ENCODE results near the gene ITPR2. TPM values are rescaled to one million over a fixed set of nuclear protein-coding genes. Genes with fewer than 3 reads are reported as not detected.

The ITPR2 gene
- total RNA-seq, 1 donor = 19.2 TPM

DNA sequence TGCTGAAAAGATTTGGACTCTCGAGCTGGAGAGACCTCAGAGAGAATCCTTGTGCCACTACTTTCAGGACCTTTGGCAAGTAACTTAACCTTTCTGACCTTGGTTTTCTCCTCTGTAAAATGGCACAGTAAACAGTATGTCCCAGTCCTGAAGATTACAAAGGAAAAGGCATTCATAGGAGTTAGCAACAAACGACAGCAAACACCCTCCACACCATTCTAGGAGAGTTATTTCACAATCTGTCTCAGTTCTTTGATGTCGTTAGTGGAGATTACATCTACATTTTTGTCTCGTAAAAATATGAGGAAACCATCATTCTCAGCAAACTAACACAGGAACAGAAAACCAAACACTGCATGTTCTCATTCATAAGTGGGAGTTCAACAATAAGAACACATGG, 205.7 kb downstream of the ITPR2 start:
- no peak for DNase-seq (ENCODE audit: insufficient read length, low spot score, missing footprints)
- no peaks in the 10 kb centered on the region for H3K79me2 ChIP-seq (ENCODE audit: insufficient read depth, low read length)
- H3K4me1 ChIP-seq (ENCODE audit: insufficient read depth, low read length) = peaks cover 32% of the 10 kb centered on the region
- H3K9me3 ChIP-seq (ENCODE audit: low read depth, low read length) = no peaks in the 10 kb centered on the region
- no peak for TF ChIP-seq CTCF (IDR thresholded peaks at IDR 0.05; ENCODE audit: extremely low read depth, low read depth, low read length)
- no peak overlapping the region for H3K4me2 ChIP-seq (ENCODE audit: insufficient read depth, low read length)
- no peaks in the 10 kb centered on the region for H3K27me3 ChIP-seq (ENCODE audit: insufficient read depth, low read length)
- no peaks in the 10 kb centered on the region for H4K20me1 ChIP-seq (ENCODE audit: insufficient read depth, low read length)
- H3K27ac ChIP-seq (ENCODE audit: low read depth, low read length) = no peak overlapping the region
- no peaks in the 10 kb centered on the region for H3K36me3 ChIP-seq (ENCODE audit: insufficient read depth, low read length)
- no peak overlapping the region for H2AFZ ChIP-seq (ENCODE audit: low read length)
- no peak overlapping the region for H3K4me3 ChIP-seq (ENCODE audit: insufficient read depth, low read length)

GRCh38 chr12:26623136-26623535, 209.9 kb downstream of the ITPR2 start:
- Histone ChIP-seq H3K4me3 (ENCODE audit: insufficient read depth, low read length) (no peak overlapping the region), H3K4me2 (ENCODE audit: insufficient read depth, low read length) (no peak overlapping the region), H3K4me1 (ENCODE audit: insufficient read depth, low read length) (no peaks in the 10 kb centered on the region), H2AFZ (ENCODE audit: low read length) (no peak overlapping the region), H3K27me3 (ENCODE audit: insufficient read depth, low read length) (no peaks in the 10 kb centered on the region), H4K20me1 (ENCODE audit: insufficient read depth, low read length) (no peaks in the 10 kb centered on the region), H3K9me3 (ENCODE audit: low read depth, low read length) (no peaks in the 10 kb centered on the region), H3K27ac (ENCODE audit: low read depth, low read length) (no peak overlapping the region), H3K36me3 (ENCODE audit: insufficient read depth, low read length) (no peaks in the 10 kb centered on the region), H3K79me2 (ENCODE audit: insufficient read depth, low read length) (no peaks in the 10 kb centered on the region)
- DNase-seq (ENCODE audit: insufficient read length, low spot score, missing footprints) = peak; percentile 30
- TF ChIP-seq CTCF (IDR thresholded peaks at IDR 0.05; ENCODE audit: extremely low read depth, low read depth, low read length) = no peak

GRCh38 chr12:26622601-26623000, 210.4 kb downstream of the ITPR2 start:
- H3K4me3 ChIP-seq (ENCODE audit: insufficient read depth, low read length) = no peak overlapping the region
- no peaks in the 10 kb centered on the region for H3K9me3 ChIP-seq (ENCODE audit: low read depth, low read length)
- H2AFZ ChIP-seq (ENCODE audit: low read length) = no peak overlapping the region
- no peak overlapping the region for H3K4me2 ChIP-seq (ENCODE audit: insufficient read depth, low read length)
- no peaks in the 10 kb centered on the region for H3K79me2 ChIP-seq (ENCODE audit: insufficient read depth, low read length)
- H3K36me3 ChIP-seq (ENCODE audit: insufficient read depth, low read length) = no peaks in the 10 kb centered on the region
- H3K27ac ChIP-seq (ENCODE audit: low read depth, low read length) = no peak overlapping the region
- H4K20me1 ChIP-seq (ENCODE audit: insufficient read depth, low read length) = no peaks in the 10 kb centered on the region
- H3K4me1 ChIP-seq (ENCODE audit: insufficient read depth, low read length) = no peaks in the 10 kb centered on the region
- no peaks in the 10 kb centered on the region for H3K27me3 ChIP-seq (ENCODE audit: insufficient read depth, low read length)
- no peak for DNase-seq (ENCODE audit: insufficient read length, low spot score, missing footprints)
- no peak for TF ChIP-seq CTCF (IDR thresholded peaks at IDR 0.05; ENCODE audit: extremely low read depth, low read depth, low read length)

DNA sequence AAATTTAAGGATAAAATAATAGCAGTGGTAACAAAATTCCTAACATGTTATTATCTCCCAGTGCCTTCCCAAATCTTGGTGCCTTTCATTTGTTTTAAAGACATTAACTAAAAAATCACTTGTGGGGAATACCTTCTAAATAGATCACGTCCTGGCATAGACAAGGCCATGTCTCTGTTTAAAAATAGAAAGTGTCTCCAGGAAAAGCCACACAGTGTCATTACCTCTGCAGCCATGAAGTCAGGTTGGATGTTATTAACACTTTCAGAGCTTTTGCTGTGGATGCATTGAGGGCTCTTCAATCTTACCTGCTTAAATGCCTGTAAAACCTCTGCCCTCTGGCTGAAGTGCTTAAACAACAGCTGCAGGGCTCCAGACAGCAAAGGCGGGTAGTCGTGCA, 211.1 kb downstream of the ITPR2 start:
- no peaks in the 10 kb centered on the region for H3K79me2 ChIP-seq (ENCODE audit: insufficient read depth, low read length)
- no peaks in the 10 kb centered on the region for H3K9me3 ChIP-seq (ENCODE audit: low read depth, low read length)
- no peaks in the 10 kb centered on the region for H4K20me1 ChIP-seq (ENCODE audit: insufficient read depth, low read length)
- TF ChIP-seq CTCF (IDR thresholded peaks at IDR 0.05; ENCODE audit: extremely low read depth, low read depth, low read length) = no peak
- DNase-seq (ENCODE audit: insufficient read length, low spot score, missing footprints) = no peak
- H3K4me3 ChIP-seq (ENCODE audit: insufficient read depth, low read length) = no peak overlapping the region
- H3K27me3 ChIP-seq (ENCODE audit: insufficient read depth, low read length) = no peaks in the 10 kb centered on the region
- no peaks in the 10 kb centered on the region for H3K36me3 ChIP-seq (ENCODE audit: insufficient read depth, low read length)
- H3K27ac ChIP-seq (ENCODE audit: low read depth, low read length) = no peak overlapping the region
- no peak overlapping the region for H3K4me2 ChIP-seq (ENCODE audit: insufficient read depth, low read length)
- H2AFZ ChIP-seq (ENCODE audit: low read length) = no peak overlapping the region
- H3K4me1 ChIP-seq (ENCODE audit: insufficient read depth, low read length) = no peaks in the 10 kb centered on the region
